Activated CD8-positive, alpha-beta memory T cell treated with anti-CD3 and anti-CD28 coated beads for 4 hours (primary cell): ENCODE measurements around the gene LIPM.

Experiments used
- DNase-seq, 2 donors: peaks; one replicate each; pipeline ENCODE4 v3.0.0-alpha.2; 2020; ENCODE audit warnings: low read depth in 2 of 2

The LIPM gene, protein sequence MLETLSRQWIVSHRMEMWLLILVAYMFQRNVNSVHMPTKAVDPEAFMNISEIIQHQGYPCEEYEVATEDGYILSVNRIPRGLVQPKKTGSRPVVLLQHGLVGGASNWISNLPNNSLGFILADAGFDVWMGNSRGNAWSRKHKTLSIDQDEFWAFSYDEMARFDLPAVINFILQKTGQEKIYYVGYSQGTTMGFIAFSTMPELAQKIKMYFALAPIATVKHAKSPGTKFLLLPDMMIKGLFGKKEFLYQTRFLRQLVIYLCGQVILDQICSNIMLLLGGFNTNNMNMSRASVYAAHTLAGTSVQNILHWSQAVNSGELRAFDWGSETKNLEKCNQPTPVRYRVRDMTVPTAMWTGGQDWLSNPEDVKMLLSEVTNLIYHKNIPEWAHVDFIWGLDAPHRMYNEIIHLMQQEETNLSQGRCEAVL

DNA sequence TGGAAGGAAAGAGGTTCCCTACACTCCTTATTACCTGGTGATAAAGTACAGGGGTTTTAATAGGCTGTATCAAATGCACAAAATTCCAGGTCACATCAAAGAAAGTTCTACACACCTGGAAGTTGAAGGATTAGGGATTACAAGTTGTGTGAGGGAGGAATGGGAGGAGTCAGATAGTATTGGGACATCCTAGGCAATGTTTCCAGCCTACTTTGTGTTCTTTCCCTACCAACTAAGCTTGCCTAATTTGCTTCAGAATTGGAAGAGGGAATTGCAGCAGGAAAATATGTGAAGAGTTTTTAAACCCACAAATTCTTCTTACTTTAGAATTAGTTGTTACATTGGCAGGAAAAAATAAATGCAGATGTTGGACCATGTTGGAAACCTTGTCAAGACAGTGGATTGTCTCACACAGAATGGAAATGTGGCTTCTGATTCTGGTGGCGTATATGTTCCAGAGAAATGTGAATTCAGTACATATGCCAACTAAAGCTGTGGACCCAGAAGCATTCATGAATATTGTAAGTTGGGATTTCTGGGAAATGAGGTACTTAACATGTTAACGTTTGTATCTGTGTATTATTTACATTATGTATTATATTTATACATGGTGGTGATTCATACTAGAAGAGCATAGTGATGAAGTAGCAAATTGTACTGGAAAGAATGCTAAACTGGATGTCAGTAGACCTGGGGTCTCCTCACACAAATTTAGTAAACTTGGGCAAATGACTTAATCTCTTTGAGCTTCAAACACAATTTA, at the start of gene LIPM:
Gene LIPM (plus strand): TSS at position 208 of the 763 bp plus-strand sequence. CDS start 167 bp downstream, at position 375.
- no peak for DNase-seq

DNA sequence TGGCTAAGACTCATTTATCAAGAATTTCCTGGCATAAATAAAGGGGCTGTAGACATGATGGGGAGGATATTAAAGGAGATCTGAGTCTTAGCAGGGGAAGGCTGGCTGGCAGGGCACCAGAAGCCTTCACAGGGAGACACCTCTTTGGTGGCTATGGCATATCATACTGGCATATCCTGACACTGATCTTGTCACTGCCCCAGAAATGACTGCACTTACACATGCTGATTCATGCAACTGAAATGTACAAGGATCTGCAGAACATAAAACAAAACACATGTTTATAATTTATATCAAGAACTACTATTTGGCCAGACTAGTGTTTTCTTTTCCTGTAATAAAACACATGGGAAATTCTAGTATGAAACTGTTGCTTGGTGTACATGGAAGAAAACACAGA, 48.2 kb upstream of the LIPM start:
- no peak for DNase-seq

DNA sequence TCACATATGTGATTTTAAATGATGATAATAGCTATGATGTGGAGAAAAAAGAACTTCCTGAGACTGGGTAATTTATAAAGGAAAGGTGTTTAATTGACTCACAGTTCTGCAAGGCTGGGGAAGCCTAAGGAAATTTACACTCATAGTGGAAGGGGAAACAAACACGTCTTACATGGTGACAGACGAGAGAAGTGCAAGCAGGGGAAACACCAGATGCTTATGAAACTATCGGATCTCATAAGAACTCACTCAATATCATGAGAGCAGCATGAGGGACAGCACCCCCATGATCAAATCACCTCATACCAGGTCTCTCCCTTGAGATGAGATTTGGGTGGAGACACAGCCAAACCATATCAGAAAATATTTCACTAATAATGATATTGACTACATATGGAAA, 46.8 kb upstream of the LIPM start:
- no peak for DNase-seq

DNA sequence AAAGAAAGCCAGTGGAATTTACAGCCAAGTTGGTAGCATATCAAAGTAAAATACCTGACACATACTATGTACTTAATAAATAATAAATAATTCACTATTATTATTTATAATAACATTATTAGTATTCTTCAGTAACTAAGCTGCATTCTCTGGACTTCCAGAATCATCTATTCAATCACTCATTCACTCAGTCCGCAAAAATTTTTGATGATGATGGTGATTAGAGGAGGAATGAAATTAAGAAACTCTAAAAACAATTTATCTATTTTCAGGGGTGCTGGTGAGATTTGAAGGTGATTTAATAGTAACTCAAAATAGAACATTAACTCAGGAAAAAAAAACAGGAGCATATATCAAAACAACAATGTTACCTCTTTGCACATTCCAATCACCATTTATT, 45.9 kb upstream of the LIPM start:
- DNase-seq = no peak

DNA sequence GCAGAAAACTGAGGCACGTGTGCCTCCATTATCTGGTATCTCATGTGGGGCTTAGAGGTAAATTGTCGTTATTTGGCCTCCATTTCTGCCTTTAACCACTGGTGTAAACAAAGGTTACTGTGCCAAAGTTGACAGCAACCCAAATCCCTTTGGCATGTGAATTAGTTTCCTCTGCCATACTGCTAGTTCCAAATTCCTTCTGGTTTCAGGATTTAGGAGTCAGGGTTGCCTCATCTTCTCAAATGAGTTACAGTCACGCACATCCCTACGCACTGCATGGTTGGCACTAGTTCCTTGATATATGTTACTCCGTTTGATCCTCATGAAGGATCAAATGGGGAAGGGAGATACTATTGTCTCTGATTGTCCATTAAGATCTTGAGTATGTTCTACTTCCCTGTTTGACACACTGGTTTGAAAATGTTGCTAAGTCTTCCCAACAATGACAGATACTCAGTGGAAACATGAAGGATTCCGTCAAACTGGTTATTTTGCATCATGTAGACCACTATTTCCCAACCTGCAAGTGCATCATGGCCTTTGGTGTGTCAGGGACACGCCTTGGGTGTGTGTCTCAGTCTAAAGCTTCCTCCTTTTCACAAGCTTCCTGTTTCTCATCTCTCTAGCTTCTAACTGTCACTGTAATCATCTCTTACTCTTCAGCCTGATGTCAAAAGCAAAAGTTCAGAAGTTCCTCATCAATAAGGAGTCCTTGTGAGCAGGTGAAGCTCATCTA, 43.0 kb upstream of the LIPM start, which contains the start of gene LIPN:
Gene LIPN (plus strand): TSS at position 655 of the 736 bp plus-strand sequence. CDS start 1,386 bp downstream, outside the sequence.
- no peak for DNase-seq

DNA sequence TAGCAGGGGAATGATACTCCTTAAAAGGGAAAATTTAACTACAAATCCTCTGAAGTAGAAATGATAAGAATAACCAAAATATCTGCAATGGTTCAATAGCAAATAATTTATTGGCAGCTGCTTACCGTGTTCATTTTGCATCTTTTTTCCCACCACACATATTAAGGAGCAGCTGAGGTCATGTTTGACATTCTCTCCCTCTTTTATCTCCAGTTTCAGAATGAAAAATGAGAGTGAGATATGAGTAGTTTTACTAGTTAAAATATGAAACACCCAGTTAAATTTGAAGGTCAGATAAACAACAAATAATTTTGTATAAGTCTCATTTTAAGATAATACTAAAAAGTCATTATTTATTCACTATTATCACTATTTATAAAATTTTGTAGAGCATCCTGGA, 39.6 kb upstream of the LIPM start:
- no peak for DNase-seq

DNA sequence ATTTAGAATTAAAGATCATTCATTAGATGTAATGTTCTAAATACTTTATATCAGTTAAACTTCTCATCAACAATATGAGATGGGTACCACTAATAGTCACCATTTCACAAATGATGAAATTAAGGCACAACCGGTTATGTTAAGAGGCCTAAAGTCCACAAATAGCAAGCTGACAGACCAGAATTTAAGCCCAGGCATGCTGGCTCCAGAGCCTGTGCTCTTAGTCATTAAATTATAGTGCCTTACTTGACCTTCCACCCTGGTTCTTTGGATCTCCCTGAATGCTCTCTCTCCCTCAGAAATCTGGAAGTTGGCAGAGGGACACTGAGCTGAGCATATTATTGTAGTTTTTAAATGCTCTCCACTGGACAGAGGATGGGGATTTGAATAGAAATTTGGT, 39.1 kb upstream of the LIPM start:
- no peak for DNase-seq

DNA sequence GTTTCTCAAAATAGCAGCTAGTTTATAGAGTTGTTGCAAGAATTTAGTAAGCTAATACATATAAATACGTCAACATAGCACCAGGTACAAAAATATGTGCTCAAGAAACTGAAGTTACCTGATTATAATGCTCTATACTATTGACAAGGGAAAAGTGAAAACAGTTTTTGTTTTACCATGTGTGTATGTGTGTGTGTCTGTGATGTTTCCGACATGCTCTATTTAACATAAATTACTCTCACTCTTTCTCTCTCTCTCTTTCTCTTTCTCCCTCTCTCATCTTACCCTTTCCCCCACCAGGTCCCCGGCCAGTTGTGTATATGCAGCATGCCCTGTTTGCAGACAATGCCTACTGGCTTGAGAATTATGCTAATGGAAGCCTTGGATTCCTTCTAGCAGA, 38.4 kb upstream of the LIPM start:
- DNase-seq = no peak

DNA sequence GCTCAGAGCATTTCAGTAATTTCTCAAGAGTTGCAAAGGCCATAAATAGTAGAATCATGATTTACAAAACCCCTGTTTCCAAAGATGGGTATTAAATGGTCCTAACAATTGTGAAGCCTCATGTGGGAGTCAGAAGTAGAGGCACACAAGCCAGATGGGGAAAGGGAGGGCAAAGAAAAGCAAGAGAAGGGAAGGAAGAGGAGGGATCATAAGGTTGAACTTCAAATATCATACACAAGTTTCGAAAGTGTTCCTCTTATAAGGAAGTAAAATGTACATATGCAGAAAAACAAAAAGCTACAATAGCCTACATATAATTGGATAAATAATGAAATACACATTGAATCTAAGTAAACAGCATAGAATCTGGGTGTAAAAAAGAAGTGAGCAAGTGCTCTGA, 36.7 kb upstream of the LIPM start:
- no peak for DNase-seq

DNA sequence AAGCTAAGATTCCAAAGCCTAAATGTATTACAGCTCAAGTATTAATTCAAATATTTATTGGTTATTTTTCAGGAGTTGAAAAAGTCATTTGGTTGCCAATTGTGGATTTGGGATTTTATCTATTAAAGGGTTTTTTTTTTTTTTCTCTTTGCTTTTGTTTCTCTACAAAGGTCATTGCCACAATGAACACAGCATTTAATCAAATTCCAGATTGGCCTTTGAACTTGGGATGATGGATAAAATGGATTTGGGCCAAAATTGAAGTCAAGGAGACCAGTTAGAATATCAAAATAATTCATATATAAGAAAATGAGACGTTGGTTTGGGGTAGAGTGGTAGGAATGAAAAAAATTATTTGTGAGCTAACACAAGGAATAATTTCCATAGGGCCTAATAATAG, 33.1 kb upstream of the LIPM start:
- DNase-seq = no peak

DNA sequence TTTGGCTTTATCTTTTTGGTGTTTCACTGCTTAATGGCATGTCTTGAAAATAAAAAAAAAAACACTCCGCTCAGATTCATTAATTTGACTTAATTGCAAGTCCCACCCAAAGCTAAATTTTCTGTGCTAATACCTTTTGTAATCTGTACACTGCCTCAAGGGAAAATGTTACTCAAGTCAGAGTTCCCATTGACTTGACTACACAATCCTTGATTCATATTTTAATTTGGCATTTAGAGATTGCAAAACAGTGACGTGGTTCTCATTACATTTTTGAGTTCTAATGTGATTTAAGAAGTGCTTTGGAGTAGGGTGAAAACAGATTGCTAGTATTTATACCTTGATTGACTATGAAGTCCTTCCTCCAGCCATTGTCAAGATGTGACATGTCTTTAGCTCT, 21.3 kb upstream of the LIPM start:
- no peak for DNase-seq

DNA sequence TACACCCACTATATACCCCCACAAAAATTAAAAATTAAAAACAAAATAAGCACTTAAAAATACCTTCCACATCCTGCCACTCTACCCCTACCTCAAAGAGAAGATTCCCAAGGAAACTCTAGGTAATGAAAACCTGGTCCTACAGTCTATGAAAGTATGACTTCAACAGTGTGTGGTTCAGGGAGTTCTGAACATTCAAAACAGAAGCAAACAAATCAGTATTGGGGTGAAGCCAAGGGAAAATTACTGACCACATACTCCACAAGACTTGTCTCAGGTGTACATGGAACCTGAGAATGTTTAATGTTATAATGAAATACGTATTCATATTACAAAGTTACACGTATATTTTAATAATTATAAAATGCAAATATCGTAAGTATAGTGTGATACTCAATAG, 20.3 kb upstream of the LIPM start:
- DNase-seq = no peak

DNA sequence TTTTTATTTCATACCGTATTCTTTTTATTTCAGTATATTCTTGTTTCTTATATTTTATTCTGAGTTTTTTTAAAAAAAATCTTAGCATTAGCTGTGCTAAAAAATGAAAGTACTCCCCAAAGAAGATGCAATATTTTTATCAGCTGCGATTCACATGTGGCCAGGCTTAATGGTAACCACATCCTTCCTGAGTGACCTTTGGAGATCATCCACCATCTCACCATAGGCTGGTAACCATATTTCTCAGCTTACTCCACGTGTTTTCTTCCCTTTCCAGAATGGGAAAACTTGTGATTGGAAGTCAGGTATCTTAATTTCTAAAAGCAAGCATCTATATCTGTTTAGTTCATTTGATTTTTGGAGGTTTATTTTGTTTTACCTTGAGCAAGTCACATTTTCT, 18.8 kb upstream of the LIPM start:
- no peak for DNase-seq

DNA sequence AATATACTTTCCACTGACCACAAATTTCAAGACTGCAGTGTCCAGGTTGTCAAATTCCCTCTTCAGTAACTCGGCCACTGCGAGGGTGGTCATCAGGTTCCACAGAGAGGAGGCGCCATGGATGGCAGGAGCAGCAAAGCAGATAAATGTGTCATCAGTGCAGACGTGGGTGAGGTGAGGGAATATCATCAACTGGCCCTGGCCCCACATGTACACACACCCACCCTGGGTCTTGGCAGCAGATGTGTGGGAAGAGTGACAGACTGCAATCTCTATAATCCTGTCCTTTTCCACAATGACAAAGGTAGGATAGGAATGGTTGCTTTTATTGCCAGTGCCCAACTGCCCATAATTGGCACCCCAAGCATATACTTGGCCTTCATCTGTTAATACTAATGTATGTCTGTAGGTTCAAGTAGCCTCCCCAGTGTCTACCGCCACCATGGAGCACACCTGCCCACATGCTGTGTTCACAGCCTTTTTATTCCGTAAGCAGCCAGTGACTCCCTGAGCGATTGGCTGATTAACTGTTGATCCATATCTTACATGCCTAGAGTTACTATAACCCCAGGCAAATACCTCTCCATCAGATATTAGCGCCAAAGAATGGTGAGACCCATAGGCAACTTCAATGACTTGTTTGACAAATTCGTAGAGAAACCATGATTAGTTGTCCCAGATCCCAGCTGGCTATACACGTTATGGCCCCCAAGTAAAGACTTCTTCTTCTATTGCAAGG, 16.3 kb upstream of the LIPM start:
- DNase-seq = no peak

DNA sequence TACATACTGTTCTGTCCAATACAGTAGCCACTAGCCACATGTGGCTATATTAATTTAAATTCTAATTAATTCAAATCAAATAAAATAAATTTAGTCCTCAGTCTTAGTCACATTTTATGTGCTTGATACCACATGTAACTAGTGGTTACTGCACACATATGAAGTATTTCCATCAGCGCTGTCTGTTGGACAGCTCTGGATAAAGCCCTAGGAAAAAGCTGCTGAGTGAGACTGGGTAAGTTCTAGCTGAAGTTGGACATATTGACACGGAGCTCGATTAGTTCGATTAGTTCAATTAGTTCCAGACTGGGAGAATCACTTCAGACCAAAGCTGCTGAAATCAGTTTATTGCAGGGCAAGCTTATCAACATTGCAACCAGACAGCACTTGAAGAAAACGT, 15.1 kb upstream of the LIPM start:
- no peak for DNase-seq

DNA sequence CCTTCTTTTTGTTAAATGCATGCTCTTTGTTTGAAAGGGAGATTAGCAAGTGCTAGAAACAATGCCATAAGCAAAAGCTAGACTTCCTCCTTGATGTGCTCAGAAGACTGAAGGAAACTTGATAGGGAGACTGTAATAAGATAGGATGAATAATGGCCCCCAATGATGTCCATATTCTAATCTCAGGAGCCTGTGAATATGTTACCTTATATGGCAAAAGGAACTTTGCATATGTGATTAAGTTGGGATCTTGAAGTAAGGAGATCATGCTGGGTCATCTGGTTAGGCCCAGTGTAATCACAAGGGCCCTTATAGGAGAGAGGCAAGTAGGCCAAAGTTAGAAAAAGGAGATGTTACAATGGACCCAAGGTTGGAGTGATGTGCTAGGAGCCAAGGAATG, 13.6 kb upstream of the LIPM start:
- no peak for DNase-seq

DNA sequence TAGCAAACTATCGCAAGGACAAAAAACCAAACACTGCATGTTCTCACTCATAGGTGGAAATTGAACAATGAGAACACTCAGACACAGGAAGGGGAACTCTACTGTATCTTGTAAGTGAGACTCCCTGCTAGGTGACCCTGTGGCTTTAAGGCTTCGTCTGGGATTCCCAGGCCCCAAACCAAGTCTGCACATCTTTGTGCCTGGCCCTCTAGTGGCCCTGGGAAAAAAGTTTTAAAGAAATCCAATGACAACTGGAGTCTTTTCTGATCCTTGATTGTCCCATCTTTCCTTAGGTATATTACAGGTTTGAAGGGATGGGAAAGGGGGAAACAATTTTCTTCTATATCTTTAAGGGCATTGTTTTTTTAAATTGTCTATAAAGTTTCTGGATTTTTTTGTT, 10.6 kb upstream of the LIPM start:
- DNase-seq = no peak

DNA sequence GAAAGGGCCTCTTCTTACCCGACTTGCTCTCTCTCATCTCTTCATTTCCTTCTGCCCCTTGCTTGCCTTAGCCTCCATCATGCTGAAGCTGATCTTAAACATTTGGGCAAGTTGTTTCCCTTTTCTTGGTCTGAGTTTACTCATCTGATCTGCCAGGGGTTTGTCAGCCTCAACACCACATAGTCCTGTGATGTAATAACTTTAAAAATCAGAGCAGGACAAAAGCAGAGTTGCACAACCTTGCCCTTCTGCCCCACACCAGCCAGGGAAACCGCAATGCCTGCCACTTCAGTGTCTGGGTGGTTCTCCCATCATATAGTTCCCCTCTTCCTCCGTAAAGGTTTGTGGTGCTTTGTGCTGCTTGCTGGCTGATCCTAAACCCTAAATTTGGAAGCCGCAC, 9.9 kb upstream of the LIPM start:
- no peak for DNase-seq

DNA sequence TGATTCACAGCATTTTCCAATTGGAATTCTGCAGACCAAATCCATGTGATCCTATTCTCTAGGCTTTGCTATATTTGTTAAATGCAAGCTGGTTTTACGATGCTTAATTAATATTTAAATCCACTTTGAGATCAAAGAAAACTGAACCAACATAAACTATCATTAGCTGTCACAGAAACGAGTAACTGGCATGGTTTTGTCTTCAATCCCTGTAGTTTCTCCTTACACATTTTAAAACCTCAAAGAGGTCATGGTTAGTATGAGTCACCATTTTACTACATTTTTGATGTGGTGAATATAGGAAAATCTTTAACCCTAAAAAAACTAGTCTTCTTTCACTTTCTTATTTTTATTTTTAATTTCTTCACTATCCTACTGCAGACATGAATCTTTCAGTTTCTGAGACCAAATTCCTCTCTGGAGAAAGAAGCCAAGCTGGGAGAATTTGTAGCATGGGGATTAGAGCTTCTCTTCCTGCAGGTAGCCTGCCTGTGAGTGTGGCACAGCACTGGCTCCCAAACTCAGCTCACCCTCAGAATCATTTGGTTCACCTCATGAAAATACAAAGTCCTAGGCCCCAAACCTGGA, 8.7 kb upstream of the LIPM start:
- no peak for DNase-seq

DNA sequence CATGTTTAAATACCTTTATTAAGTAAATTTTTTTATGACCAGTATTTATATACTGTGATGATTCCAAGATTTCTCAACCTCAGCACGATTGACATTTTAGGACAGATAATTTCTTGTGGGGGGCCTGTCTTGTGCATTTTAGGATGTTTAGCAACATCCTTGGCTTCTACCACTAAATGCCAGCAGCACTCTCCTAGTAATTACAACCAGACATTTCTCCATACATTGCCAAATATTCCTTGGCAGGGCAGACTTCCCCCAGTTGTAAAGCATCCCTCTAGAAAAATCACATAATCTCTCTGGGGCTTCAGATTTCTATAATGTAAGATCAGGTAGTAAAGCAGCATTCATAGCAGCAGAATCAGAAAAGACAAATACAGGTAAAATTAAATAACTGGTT, 7.8 kb upstream of the LIPM start:
- no peak for DNase-seq
